Activated T-cell treated with anti-CD3 and anti-CD28 coated beads, Interleukin-2, amount 50 U/mL, for 4 hours (primary cell): Measurements from ENCODE around the gene ABHD6. TPM values are rescaled to one million over a fixed set of nuclear protein-coding genes. Genes with fewer than 3 reads are reported as not detected.
A peak's percentile ranks its signal among the peaks of the same experiment; 100 is the strongest.

Experiments
- ATAC-seq, 2 donors: fragments of 200-7000 bp; cut with Tn5 transposase; one replicate each; pipeline ENCODE4 v1.10.0; 2021
- DNase-seq: peaks from one replicate; pipeline ENCODE4 v3.0.0-alpha.2; 2020
- H3K27me3 Mint-ChIP-seq: one replicate; pipeline ENCODE4 v1.8.0; 2021; ENCODE audit warnings: low read depth, mixed read lengths
- H3K36me3 Mint-ChIP-seq: one replicate; pipeline ENCODE4 v1.8.0; 2022; ENCODE audit warnings: mixed read lengths; ENCODE audit not compliant: insufficient read depth
- H3K4me1 Mint-ChIP-seq: one replicate; pipeline ENCODE4 v1.8.0; 2021; ENCODE audit warnings: low read depth, mixed read lengths
- H3K4me3 Mint-ChIP-seq: one replicate; pipeline ENCODE4 v1.8.0; 2021; ENCODE audit warnings: mild to moderate bottlenecking, moderate library complexity, mixed read lengths
- H3K9me3 Mint-ChIP-seq: one replicate; pipeline ENCODE4 v1.8.0; 2021; ENCODE audit warnings: mixed read lengths
- total RNA-seq, 3 donors: library from RNA; stranded (reverse); gene quantifications; one replicate each; pipeline ENCODE4 v1.2.1, GENCODE V29; 2021

Gene ABHD6
- total RNA-seq, 3 donors from 2014 or later: 4.0 to 7.9 (median 6.7) TPM

- H3K36me3 Mint-ChIP-seq: no peaks in the 10 kb centered on the region
- H3K9me3 Mint-ChIP-seq: no peaks in the 10 kb centered on the region
- no peaks in the 10 kb centered on the region for H3K4me1 Mint-ChIP-seq
- no peak overlapping the region for H3K4me3 Mint-ChIP-seq
- H3K27me3 Mint-ChIP-seq: no peaks in the 10 kb centered on the region
- DNase-seq: no peak
- no peak for ATAC-seq
These were observed 6.5 kb downstream of the ABHD6 start for GRCh38 chr3:58243976-58244585.

- Mint-ChIP-seq H3K27me3 (no peaks in the 10 kb centered on the region), H3K4me1 (peaks cover 2% of the 10 kb centered on the region), H3K4me3 (no peak overlapping the region), H3K9me3 (no peaks in the 10 kb centered on the region), H3K36me3 (no peaks in the 10 kb centered on the region)
- DNase-seq (no peak), ATAC-seq (no peak)
These were observed 8.8 kb downstream of the ABHD6 start for GRCh38 chr3:58246148-58247047.

GRCh38 chr3:58249358-58250092 is 11.9 kb downstream of the ABHD6 start:
- DNase-seq: no peak
- Mint-ChIP-seq H3K4me3 (no peak overlapping the region), H3K4me1 (peaks cover 2% of the 10 kb centered on the region), H3K9me3 (no peaks in the 10 kb centered on the region), H3K27me3 (no peaks in the 10 kb centered on the region), H3K36me3 (no peaks in the 10 kb centered on the region)
- ATAC-seq: no peak

- H3K9me3 Mint-ChIP-seq: no peaks in the 10 kb centered on the region
- H3K4me3 Mint-ChIP-seq: no peak overlapping the region
- H3K36me3 Mint-ChIP-seq: no peaks in the 10 kb centered on the region
- ATAC-seq: no peak
- no peak for DNase-seq
- no peaks in the 10 kb centered on the region for H3K27me3 Mint-ChIP-seq
- H3K4me1 Mint-ChIP-seq: peaks cover 2% of the 10 kb centered on the region
These were observed 12.6 kb downstream of the ABHD6 start for GRCh38 chr3:58250093-58250707.

- Mint-ChIP-seq H3K27me3 (no peaks in the 10 kb centered on the region), H3K4me3 (no peak overlapping the region), H3K4me1 (peaks cover 2% of the 10 kb centered on the region), H3K36me3 (peaks cover 4% of the 10 kb centered on the region), H3K9me3 (no peaks in the 10 kb centered on the region)
- no peak for DNase-seq
- no peak for ATAC-seq
These were observed 14.0 kb downstream of the ABHD6 start for GRCh38 chr3:58251631-58252035.

- peaks cover 10% of the 10 kb centered on the region for H3K36me3 Mint-ChIP-seq
- no peaks in the 10 kb centered on the region for H3K9me3 Mint-ChIP-seq
- H3K27me3 Mint-ChIP-seq: no peaks in the 10 kb centered on the region
- H3K4me3 Mint-ChIP-seq: no peak overlapping the region
- DNase-seq: no peak
- H3K4me1 Mint-ChIP-seq: peaks cover 2% of the 10 kb centered on the region
- no peak for ATAC-seq
These were observed 16.6 kb downstream of the ABHD6 start for GRCh38 chr3:58254144-58254543.

- Mint-ChIP-seq H3K4me1 (no peaks in the 10 kb centered on the region), H3K27me3 (no peaks in the 10 kb centered on the region)
- DNase-seq: no peak
These were observed 18.5 kb downstream of the ABHD6 start for GRCh38 chr3:58256061-58256460.

GRCh38 chr3:58256511-58256910 is 18.9 kb downstream of the ABHD6 start:
- H3K4me3 Mint-ChIP-seq: no peak overlapping the region
- ATAC-seq (no peak), DNase-seq (no peak)
- H3K9me3 Mint-ChIP-seq: no peaks in the 10 kb centered on the region
- no peaks in the 10 kb centered on the region for H3K27me3 Mint-ChIP-seq
- no peaks in the 10 kb centered on the region for H3K4me1 Mint-ChIP-seq
- H3K36me3 Mint-ChIP-seq: peaks cover 13% of the 10 kb centered on the region

More at GRCh38 chr3:58256061-58256460, 18.5 kb downstream of the ABHD6 start:
- Mint-ChIP-seq H3K4me3 (no peak overlapping the region), H3K9me3 (no peaks in the 10 kb centered on the region), H3K36me3 (peaks cover 13% of the 10 kb centered on the region)
- no peak for ATAC-seq

- H3K4me1 Mint-ChIP-seq: no peaks in the 10 kb centered on the region
- H3K36me3 Mint-ChIP-seq: peaks cover 14% of the 10 kb centered on the region
- H3K27me3 Mint-ChIP-seq: no peaks in the 10 kb centered on the region
- H3K4me3 Mint-ChIP-seq: no peak overlapping the region
- DNase-seq (no peak), ATAC-seq (no peak)
- H3K9me3 Mint-ChIP-seq: no peaks in the 10 kb centered on the region
These were observed 20.9 kb downstream of the ABHD6 start for GRCh38 chr3:58258392-58259055.

- Mint-ChIP-seq H3K27me3 (no peaks in the 10 kb centered on the region), H3K36me3 (peaks cover 14% of the 10 kb centered on the region), H3K4me3 (no peak overlapping the region), H3K4me1 (no peaks in the 10 kb centered on the region), H3K9me3 (no peaks in the 10 kb centered on the region)
- ATAC-seq (peak in 1 of 2 donors; percentile 38), DNase-seq (no peak)
These were observed 22.7 kb downstream of the ABHD6 start for GRCh38 chr3:58260261-58260731.

GRCh38 chr3:58260733-58261132 is 23.1 kb downstream of the ABHD6 start:
- Mint-ChIP-seq H3K4me3 (no peak overlapping the region), H3K9me3 (no peaks in the 10 kb centered on the region), H3K36me3 (peaks cover 14% of the 10 kb centered on the region), H3K4me1 (no peaks in the 10 kb centered on the region), H3K27me3 (no peaks in the 10 kb centered on the region)
- ATAC-seq (no peak), DNase-seq (no peak)

- Mint-ChIP-seq H3K4me1 (no peaks in the 10 kb centered on the region), H3K36me3 (peaks cover 12% of the 10 kb centered on the region), H3K27me3 (no peaks in the 10 kb centered on the region), H3K9me3 (no peaks in the 10 kb centered on the region), H3K4me3 (no peak overlapping the region)
- ATAC-seq: no peak
- DNase-seq: no peak
These were observed 24.5 kb downstream of the ABHD6 start for GRCh38 chr3:58261954-58262666.

GRCh38 chr3:58266577-58266976 is 29.0 kb downstream of the ABHD6 start:
- peaks cover 11% of the 10 kb centered on the region for H3K36me3 Mint-ChIP-seq
- no peak overlapping the region for H3K4me3 Mint-ChIP-seq
- H3K9me3 Mint-ChIP-seq: no peaks in the 10 kb centered on the region
- no peak for ATAC-seq
- H3K27me3 Mint-ChIP-seq: no peaks in the 10 kb centered on the region
- no peak for DNase-seq
- H3K4me1 Mint-ChIP-seq: no peaks in the 10 kb centered on the region
